Endodermal cell (in vitro differentiated cells): ENCODE results near the gene PCBP2. TPM values are rescaled to one million over a fixed set of nuclear protein-coding genes. Genes with fewer than 3 reads are reported as not detected.

Experiments
- DNase-seq: peaks from one replicate; pipeline ENCODE4 v3.0.0-alpha.2; 2017
- H3K27ac ChIP-seq: 2 replicates; pipeline ENCODE4 v1.5.1; 2013; ENCODE audit warnings: mild to moderate bottlenecking, low read depth, low read length, moderate library complexity
- H3K27me3 ChIP-seq: 2 replicates; pipeline ENCODE4 v1.6.1; 2013; ENCODE audit warnings: mild to moderate bottlenecking, low read length, moderate library complexity; ENCODE audit not compliant: insufficient read depth, control insufficient read depth, poor library complexity, severe bottlenecking
- H3K36me3 ChIP-seq: 2 replicates; pipeline ENCODE4 v1.7.0; 2013; ENCODE audit warnings: mild to moderate bottlenecking, low read length, moderate library complexity; ENCODE audit not compliant: control insufficient read depth, insufficient read depth
- H3K4me1 ChIP-seq: one replicate; pipeline ENCODE4 v1.7.0; 2013; ENCODE audit warnings: low read length; ENCODE audit not compliant: control insufficient read depth, insufficient read depth
- H3K4me3 ChIP-seq: 2 replicates; pipeline ENCODE4 v1.5.1; 2013; ENCODE audit warnings: mild to moderate bottlenecking, low read length, moderate library complexity
- H3K9ac ChIP-seq: 2 replicates; pipeline ENCODE4 v1.6.1; 2013; ENCODE audit warnings: mild to moderate bottlenecking, low read length, moderate library complexity; ENCODE audit not compliant: poor library complexity, severe bottlenecking; ENCODE audit errors: extremely low read depth
- H3K9me3 ChIP-seq: 2 replicates; pipeline ENCODE4 v1.6.1; 2013; ENCODE audit warnings: mild to moderate bottlenecking, low read length, moderate library complexity; ENCODE audit not compliant: control insufficient read depth
- H3K27ac Mint-ChIP-seq: 2 replicates; pipeline ENCODE4 v1.8.0; 2020; ENCODE audit warnings: mixed read lengths
- H3K27me3 Mint-ChIP-seq: 2 replicates; pipeline ENCODE4 v1.8.0; 2021; ENCODE audit warnings: mild to moderate bottlenecking, mixed read lengths; ENCODE audit not compliant: insufficient read depth
- H3K36me3 Mint-ChIP-seq: 2 replicates; pipeline ENCODE4 v1.8.0; 2020; ENCODE audit warnings: low read depth, mixed read lengths
- H3K4me1 Mint-ChIP-seq: 2 replicates; pipeline ENCODE4 v1.8.0; 2020; ENCODE audit warnings: mixed read lengths
- H3K4me3 Mint-ChIP-seq: 2 replicates; pipeline ENCODE4 v1.8.0; 2020; ENCODE audit warnings: mild to moderate bottlenecking, moderate library complexity, mixed read lengths
- H3K9me3 Mint-ChIP-seq: 2 replicates; pipeline ENCODE4 v1.8.0; 2020; ENCODE audit warnings: mild to moderate bottlenecking, mixed read lengths
- WGBS, 2 experiments: methylation state at CpG; one replicate each; pipeline versions ENCODE4 v1.1.5 to v1.1.7; 2013; ENCODE audit warnings: missing lambda C conversion rate in 2 of 2, mixed read lengths in 1 of 2; ENCODE audit not compliant: insufficient coverage in 1 of 2, insufficient read length in 1 of 2; 5-methylcytosine and 5-hydroxymethylcytosine counted together
- total RNA-seq, 2 donors: library from RNA; stranded (reverse); fragmentation: NEBNext Ultra II Directional in 1 of 2; extraction: Animal tissue kit (Norgen Biotek cat#: 25700) in 1 of 2; gene quantifications; 2 replicates in 1 of 2; 3 replicates in 1 of 2; pipeline ENCODE4 v1.2.1, GENCODE V29; 2021
- TF ChIP-seq, protein P1 (sequence below): fragments of 200-600 bp; sonication (generic); conservative IDR thresholded peaks from 2 replicates; pipeline ENCODE4 v1.5.0; 2021; ENCODE audit warnings: antibody characterized with exemption, mild to moderate bottlenecking

Gene PCBP2
- total RNA-seq, 2 donors from 2014 or later, result 1,281 to 1,338 TPM

- no peaks in the 10 kb centered on the region for H3K9me3 Mint-ChIP-seq
- Histone ChIP-seq H3K27me3 (no peaks in the 10 kb centered on the region), H3K27ac (no peak within 1 kb of the TSS), H3K9me3 (no peaks in the 10 kb centered on the region), H3K4me3 (peak within 1 kb of the TSS; percentile 30), H3K9ac (no peak within 1 kb of the TSS), H3K36me3 (no peaks in the 10 kb centered on the region), H3K4me1 (peaks cover 25% of the 10 kb centered on the region)
- no peaks in the 10 kb centered on the region for H3K36me3 Mint-ChIP-seq
- H3K4me1 Mint-ChIP-seq, result peaks cover 58% of the 10 kb centered on the region
- 100% methylated on average over 1 of the region's 1 CpG; no CpG with 5 or more reads in 1 of the 2 experiments for WGBS, 2 experiments
- peak within 1 kb of the TSS; percentile 83 for H3K27ac Mint-ChIP-seq
- peak within 1 kb of the TSS; percentile 55 for H3K4me3 Mint-ChIP-seq
- TF ChIP-seq, protein P1, sequence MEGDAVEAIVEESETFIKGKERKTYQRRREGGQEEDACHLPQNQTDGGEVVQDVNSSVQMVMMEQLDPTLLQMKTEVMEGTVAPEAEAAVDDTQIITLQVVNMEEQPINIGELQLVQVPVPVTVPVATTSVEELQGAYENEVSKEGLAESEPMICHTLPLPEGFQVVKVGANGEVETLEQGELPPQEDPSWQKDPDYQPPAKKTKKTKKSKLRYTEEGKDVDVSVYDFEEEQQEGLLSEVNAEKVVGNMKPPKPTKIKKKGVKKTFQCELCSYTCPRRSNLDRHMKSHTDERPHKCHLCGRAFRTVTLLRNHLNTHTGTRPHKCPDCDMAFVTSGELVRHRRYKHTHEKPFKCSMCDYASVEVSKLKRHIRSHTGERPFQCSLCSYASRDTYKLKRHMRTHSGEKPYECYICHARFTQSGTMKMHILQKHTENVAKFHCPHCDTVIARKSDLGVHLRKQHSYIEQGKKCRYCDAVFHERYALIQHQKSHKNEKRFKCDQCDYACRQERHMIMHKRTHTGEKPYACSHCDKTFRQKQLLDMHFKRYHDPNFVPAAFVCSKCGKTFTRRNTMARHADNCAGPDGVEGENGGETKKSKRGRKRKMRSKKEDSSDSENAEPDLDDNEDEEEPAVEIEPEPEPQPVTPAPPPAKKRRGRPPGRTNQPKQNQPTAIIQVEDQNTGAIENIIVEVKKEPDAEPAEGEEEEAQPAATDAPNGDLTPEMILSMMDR, result no peak
- H3K27me3 Mint-ChIP-seq, result no peaks in the 10 kb centered on the region
- peak; percentile 54 for DNase-seq
Observed at GRCh38 chr12:53423597-53423996, 28.3 kb upstream of the PCBP2 start, which contains the start of gene AMHR2. AMHR2 (plus strand) TSS chr12:53423855; CDS start chr12:53423935, 80 bp downstream.

GRCh38 chr12:53424626-53425514 lies 27.0 kb upstream of the PCBP2 start:
- H3K36me3 Mint-ChIP-seq, result peaks cover 6% of the 10 kb centered on the region
- H3K9me3 ChIP-seq, result no peaks in the 10 kb centered on the region
- no peaks in the 10 kb centered on the region for H3K9me3 Mint-ChIP-seq
- peaks cover 49% of the 10 kb centered on the region for H3K4me1 Mint-ChIP-seq
- no peak overlapping the region for H3K27ac ChIP-seq
- H3K27me3 ChIP-seq, result no peaks in the 10 kb centered on the region
- H3K4me3 Mint-ChIP-seq, result peak overlapping the region; percentile 55
- H3K27me3 Mint-ChIP-seq, result no peaks in the 10 kb centered on the region
- peak overlapping the region; percentile 58 for H3K9ac ChIP-seq
- 74 to 76% methylated on average over 3 to 9 of the region's 9 CpGs for WGBS, 2 experiments
- peak; percentile 80 for DNase-seq
- TF ChIP-seq, protein P1, result no peak
- no peaks in the 10 kb centered on the region for H3K36me3 ChIP-seq
- H3K27ac Mint-ChIP-seq, result peak overlapping the region; percentile 83
- peaks cover 25% of the 10 kb centered on the region for H3K4me1 ChIP-seq
- H3K4me3 ChIP-seq, result peak overlapping the region; percentile 77

GRCh38 chr12:53425515-53426150 lies 26.3 kb upstream of the PCBP2 start:
- peaks cover 44% of the 10 kb centered on the region for H3K4me1 Mint-ChIP-seq

More at GRCh38 chr12:53425515-53426150, 26.3 kb upstream of the PCBP2 start:
- H3K27me3 ChIP-seq, result no peaks in the 10 kb centered on the region
- no peak overlapping the region for H3K27ac ChIP-seq
- peaks cover 10% of the 10 kb centered on the region for H3K36me3 Mint-ChIP-seq
- TF ChIP-seq, protein P1, result no peak
- peaks cover 23% of the 10 kb centered on the region for H3K4me1 ChIP-seq
- H3K9me3 ChIP-seq, result no peaks in the 10 kb centered on the region
- H3K4me3 ChIP-seq, result peak overlapping the region; percentile 77
- peak overlapping the region; percentile 55 for H3K4me3 Mint-ChIP-seq
- DNase-seq, result peak; percentile 65
- 91 to 92% methylated on average over 6 to 11 of the region's 11 CpGs for WGBS, 2 experiments
- peak overlapping the region; percentile 58 for H3K9ac ChIP-seq
- H3K27ac Mint-ChIP-seq, result peak overlapping the region; percentile 83
- H3K9me3 Mint-ChIP-seq, result no peaks in the 10 kb centered on the region
- no peaks in the 10 kb centered on the region for H3K36me3 ChIP-seq
- H3K27me3 Mint-ChIP-seq, result no peaks in the 10 kb centered on the region
